Astrocyte of the cerebellum (primary cell): ENCODE measurements around the gene EXO5.
"Not testable (repeated sequence)": the region's sequence is repeated elsewhere in the genome, so short reads cannot be mapped to it uniquely, and the experiment has no call there.

Source experiments
- DNase-seq: peaks from one replicate; pipeline ENCODE4 v3.0.0-alpha.2; 2011; ENCODE audit warnings: low read depth
- H3K4me3 ChIP-seq: 2 replicates; pipeline ENCODE4 v1.5.1; 2011; ENCODE audit warnings: mild to moderate bottlenecking, low read depth, low read length, moderate library complexity
- CTCF ChIP-seq: IDR thresholded peaks from 2 replicates; pipeline ENCODE4 v1.5.1; 2012; ENCODE audit warnings: low read length, low read depth, moderate library complexity, mild to moderate bottlenecking; ENCODE audit errors: missing control alignments
- in situ Hi-C: cut with HindIII; loops from 2 replicates; pipeline ENCODE4 v1.10.0; 2017; ENCODE audit warnings: low sequenced_read_pairs

Gene EXO5

GRCh38 chr1:40539338-40539737 lies 30.8 kb downstream of the EXO5 start:
- in situ Hi-C loops, result no loop called here
- TF ChIP-seq CTCF, result no peak
- no peak overlapping the region for H3K4me3 ChIP-seq
- DNase-seq, result no peak

- H3K4me3 ChIP-seq, result no peak overlapping the region
- TF ChIP-seq CTCF, result no peak
- no peak for DNase-seq
- in situ Hi-C loops, result no loop called here
These were observed 38.4 kb downstream of the EXO5 start for GRCh38 chr1:40546957-40547356.

DNA sequence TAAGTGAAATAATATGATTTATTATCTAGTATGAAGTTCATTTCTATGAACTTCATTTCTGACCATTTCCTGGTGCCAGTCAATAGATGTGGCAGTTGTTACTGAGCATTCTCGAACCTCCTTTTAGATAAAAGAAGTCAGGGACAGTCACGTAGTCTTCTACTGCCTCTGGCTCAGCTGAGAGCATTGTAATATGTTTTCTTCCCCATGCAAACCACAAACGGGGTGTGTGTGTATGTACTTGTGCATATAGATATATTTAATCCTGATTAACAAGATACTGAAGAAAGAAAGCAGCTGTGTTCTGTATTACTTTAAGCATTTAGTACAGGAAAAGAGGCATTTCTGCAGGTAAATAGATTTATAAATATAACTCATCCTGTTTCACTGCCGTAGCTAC lies 44.5 kb downstream of the EXO5 start:
- DNase-seq, result no peak
- in situ Hi-C loops, result no loop called here
- TF ChIP-seq CTCF, result no peak
- H3K4me3 ChIP-seq, result no peak overlapping the region

GRCh38 chr1:40554807-40555206 lies 46.2 kb downstream of the EXO5 start:
- H3K4me3 ChIP-seq, DNase-seq, in situ Hi-C loops: not testable (repeated sequence)

- in situ Hi-C loops, result no loop called here
- H3K4me3 ChIP-seq, result no peak overlapping the region
- no peak for DNase-seq
- TF ChIP-seq CTCF, result no peak
These were observed 47.6 kb downstream of the EXO5 start for GRCh38 chr1:40556121-40556520.

DNA sequence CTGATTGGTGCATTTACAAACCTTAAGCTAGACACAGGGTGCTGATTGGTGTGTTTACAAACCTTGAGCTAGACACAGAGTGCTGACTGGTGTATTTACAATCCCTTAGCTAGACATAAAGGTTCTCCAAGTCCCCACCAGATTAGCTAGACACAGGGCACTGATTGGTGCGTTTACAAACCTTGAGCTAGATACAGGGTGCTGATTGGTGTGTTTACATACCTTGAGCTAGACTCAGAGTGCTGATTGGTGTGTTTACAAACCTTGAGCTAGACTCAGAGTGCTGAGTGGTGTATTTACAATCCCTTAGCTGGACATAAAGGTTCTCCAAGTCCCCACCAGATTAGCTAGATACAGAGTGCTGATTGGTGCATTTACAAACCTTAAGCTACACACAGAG lies 49.7 kb downstream of the EXO5 start:
- in situ Hi-C loops, DNase-seq, H3K4me3 ChIP-seq: not testable (repeated sequence)

DNA sequence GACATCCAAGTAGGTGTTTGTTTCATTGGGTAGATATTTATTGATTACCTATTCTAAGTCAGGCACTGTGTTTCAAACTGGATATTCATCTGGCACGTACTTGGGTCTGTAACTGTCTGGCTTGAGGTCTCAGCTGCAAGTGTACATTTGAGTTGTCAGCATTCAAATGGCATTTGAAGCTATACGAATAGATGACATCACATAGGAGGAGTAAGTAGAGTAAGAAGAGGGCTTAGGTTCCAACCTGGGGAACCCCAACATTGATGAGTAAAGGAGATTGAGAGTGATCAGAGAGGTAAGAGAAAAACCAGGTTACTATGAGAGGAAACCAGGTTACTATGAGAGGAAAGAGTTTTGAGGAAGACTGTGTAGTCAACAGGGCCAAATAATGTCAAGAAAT lies 53.6 kb downstream of the EXO5 start:
- DNase-seq, result no peak
- TF ChIP-seq CTCF, result no peak
- in situ Hi-C loops, result no loop called here
- no peak overlapping the region for H3K4me3 ChIP-seq

GRCh38 chr1:40563266-40563665 lies 54.7 kb downstream of the EXO5 start:
- no peak for DNase-seq
- no peak overlapping the region for H3K4me3 ChIP-seq
- TF ChIP-seq CTCF, result no peak
- in situ Hi-C loops, result no loop called here
